ENCODE data around the gene CACNA2D1.

DNA sequence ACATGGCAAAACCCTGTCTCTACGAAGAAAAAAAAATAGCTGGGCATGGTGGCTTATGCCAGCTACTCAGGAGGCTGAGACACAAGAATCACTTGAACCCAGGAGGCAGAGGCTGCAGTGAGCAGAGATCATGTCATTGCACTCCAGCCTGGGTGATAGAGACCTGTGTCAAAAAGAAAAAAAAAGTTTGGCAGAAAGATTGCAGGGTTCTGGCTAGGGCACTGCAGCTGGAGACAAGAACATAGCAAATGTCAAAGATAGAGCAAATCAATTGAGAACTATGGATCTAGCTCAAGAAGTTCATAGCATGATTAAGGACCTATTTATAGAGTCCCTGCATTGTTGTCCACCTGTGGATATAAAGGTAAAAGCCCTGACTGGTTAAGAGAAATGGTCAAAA, 79.5 kb downstream of the CACNA2D1 start:
- TF ChIP-seq, protein P1, sequence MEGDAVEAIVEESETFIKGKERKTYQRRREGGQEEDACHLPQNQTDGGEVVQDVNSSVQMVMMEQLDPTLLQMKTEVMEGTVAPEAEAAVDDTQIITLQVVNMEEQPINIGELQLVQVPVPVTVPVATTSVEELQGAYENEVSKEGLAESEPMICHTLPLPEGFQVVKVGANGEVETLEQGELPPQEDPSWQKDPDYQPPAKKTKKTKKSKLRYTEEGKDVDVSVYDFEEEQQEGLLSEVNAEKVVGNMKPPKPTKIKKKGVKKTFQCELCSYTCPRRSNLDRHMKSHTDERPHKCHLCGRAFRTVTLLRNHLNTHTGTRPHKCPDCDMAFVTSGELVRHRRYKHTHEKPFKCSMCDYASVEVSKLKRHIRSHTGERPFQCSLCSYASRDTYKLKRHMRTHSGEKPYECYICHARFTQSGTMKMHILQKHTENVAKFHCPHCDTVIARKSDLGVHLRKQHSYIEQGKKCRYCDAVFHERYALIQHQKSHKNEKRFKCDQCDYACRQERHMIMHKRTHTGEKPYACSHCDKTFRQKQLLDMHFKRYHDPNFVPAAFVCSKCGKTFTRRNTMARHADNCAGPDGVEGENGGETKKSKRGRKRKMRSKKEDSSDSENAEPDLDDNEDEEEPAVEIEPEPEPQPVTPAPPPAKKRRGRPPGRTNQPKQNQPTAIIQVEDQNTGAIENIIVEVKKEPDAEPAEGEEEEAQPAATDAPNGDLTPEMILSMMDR (IDR thresholded peaks at IDR 0.05) = no peak
- TF ChIP-seq POLR2A (IDR thresholded peaks at IDR 0.05) = no peak
